A549 (cell line): ENCODE data around the gene SIAE.

ENCODE experiments used
- RAD21 ChIP-seq, 2 experiments: fragments of >200 bp in 1 of 2; sonication (Bioruptor Twin) in 1 of 2; formaldehyde crosslinking in 1 of 2; IDR thresholded peaks in 1 of 2; conservative IDR thresholded peaks in 1 of 2; 2 replicates in 1 of 2; 3 replicates in 1 of 2; pipeline ENCODE4 v1.6.1; 2012 to 2018; ENCODE audit warnings: inconsistent platforms in 1 of 2
- TF ChIP-seq, protein P1 (sequence below): fragments of >200 bp; sonication (Bioruptor Twin); formaldehyde crosslinking; IDR thresholded peaks from 3 replicates; pipeline ENCODE4 v1.5.1; 2016

DNA sequence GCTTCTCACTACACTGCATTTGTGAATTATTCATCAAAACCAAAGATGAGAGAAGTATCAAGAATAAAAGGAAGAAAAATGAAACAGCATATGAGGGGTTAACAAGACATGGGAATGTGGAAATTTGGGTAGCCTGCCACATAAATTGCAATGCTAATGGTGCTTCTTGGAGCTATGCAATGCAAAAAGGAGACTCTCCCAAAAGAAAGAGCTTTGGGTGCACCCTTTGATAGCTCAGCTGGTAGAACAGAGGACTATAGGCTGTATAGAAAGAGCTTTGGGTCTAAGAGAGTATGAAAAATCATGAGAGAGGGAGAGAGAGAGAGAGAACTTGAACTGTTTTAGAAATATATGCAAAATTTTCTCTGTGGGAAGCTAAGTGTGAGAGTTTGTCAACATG, 26.5 kb upstream of the SIAE start:
- no peak for TF ChIP-seq RAD21 (conservative IDR thresholded peaks at IDR 0.05 in 1 of 2, IDR thresholded peaks at IDR 0.05 in 1 of 2)
- TF ChIP-seq, protein P1, sequence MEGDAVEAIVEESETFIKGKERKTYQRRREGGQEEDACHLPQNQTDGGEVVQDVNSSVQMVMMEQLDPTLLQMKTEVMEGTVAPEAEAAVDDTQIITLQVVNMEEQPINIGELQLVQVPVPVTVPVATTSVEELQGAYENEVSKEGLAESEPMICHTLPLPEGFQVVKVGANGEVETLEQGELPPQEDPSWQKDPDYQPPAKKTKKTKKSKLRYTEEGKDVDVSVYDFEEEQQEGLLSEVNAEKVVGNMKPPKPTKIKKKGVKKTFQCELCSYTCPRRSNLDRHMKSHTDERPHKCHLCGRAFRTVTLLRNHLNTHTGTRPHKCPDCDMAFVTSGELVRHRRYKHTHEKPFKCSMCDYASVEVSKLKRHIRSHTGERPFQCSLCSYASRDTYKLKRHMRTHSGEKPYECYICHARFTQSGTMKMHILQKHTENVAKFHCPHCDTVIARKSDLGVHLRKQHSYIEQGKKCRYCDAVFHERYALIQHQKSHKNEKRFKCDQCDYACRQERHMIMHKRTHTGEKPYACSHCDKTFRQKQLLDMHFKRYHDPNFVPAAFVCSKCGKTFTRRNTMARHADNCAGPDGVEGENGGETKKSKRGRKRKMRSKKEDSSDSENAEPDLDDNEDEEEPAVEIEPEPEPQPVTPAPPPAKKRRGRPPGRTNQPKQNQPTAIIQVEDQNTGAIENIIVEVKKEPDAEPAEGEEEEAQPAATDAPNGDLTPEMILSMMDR = no peak
